Putamen (tissue), 1 donor: ENCODE data around the gene RAB37.

Experiments
- DNase-seq: peaks from one replicate; pipeline ENCODE4 v3.0.0-alpha.2; 2016; ENCODE audit warnings: low spot score

RAB37 gene

GRCh38 chr17:74761419-74761818, 24.4 kb downstream of the RAB37 start:
- DNase-seq = no peak

- no peak for DNase-seq
Observed at GRCh38 chr17:74761931-74762330, 24.9 kb downstream of the RAB37 start.

GRCh38 chr17:74763565-74764387, 26.7 kb downstream of the RAB37 start:
- DNase-seq = no peak

GRCh38 chr17:74764751-74765286, 27.8 kb downstream of the RAB37 start:
- DNase-seq = no peak

- no peak for DNase-seq
Observed at GRCh38 chr17:74766413-74766812, 29.4 kb downstream of the RAB37 start.

- peak; percentile 96 for DNase-seq
Observed at GRCh38 chr17:74767111-74767516, 30.1 kb downstream of the RAB37 start.

GRCh38 chr17:74768069-74768762, 31.2 kb downstream of the RAB37 start:
- no peak for DNase-seq

- DNase-seq = no peak
Observed at GRCh38 chr17:74768763-74769114, 31.7 kb downstream of the RAB37 start.

GRCh38 chr17:74769266-74769855, 32.3 kb downstream of the RAB37 start:
- no peak for DNase-seq

GRCh38 chr17:74769856-74770497, 32.9 kb downstream of the RAB37 start:
- no peak for DNase-seq

- DNase-seq = no peak
Observed at GRCh38 chr17:74770498-74771318, 33.7 kb downstream of the RAB37 start.

- DNase-seq = no peak
Observed at GRCh38 chr17:74771319-74771914, 34.4 kb downstream of the RAB37 start.

GRCh38 chr17:74772053-74772452, 35.0 kb downstream of the RAB37 start:
- DNase-seq = no peak

GRCh38 chr17:74773414-74773813, 36.4 kb downstream of the RAB37 start:
- DNase-seq = no peak

GRCh38 chr17:74773871-74774286, 36.8 kb downstream of the RAB37 start:
- DNase-seq = no peak

- no peak for DNase-seq
Observed at GRCh38 chr17:74775409-74776043, 38.5 kb downstream of the RAB37 start.

- peak; percentile 92 for DNase-seq
Observed at GRCh38 chr17:74776044-74776962, 39.2 kb downstream of the RAB37 start, which contains the start of gene NAT9. Gene NAT9 (minus strand): TSS chr17:74776345. CDS start chr17:74775698, 647 bp downstream.

- no peak for DNase-seq
Observed at GRCh38 chr17:74776990-74777389, 39.9 kb downstream of the RAB37 start.

- DNase-seq = no peak
Observed at GRCh38 chr17:74777901-74778515, 41.0 kb downstream of the RAB37 start.
